ENCODE measurements around the gene EBNA1BP2. TPM values are rescaled to one million over a fixed set of nuclear protein-coding genes. Genes with fewer than 3 reads are reported as not detected.

EBNA1BP2 gene
- total and polyA plus RNA-seq, 5 donors = 23.6 to 38.8 (median 29.7) TPM

GRCh38 chr1:43204394-43204793, 32.3 kb upstream of the EBNA1BP2 start:
- DNase-seq (no peak), ATAC-seq (no peak)
- WGBS = 89% methylated on average over 1 of the region's 1 CpG
- Histone ChIP-seq H3K27ac (ENCODE audit: low read length) (no peak overlapping the region), H3K4me1 (ENCODE audit: control insufficient read depth, insufficient read depth, low read length) (peaks cover 5% of the 10 kb centered on the region), H3K9me3 (ENCODE audit: control insufficient read depth, low read length) (no peaks in the 10 kb centered on the region), H3K27me3 (ENCODE audit: control insufficient read depth, insufficient read depth) (no peaks in the 10 kb centered on the region), H3K4me3 (ENCODE audit: low read length) (no peak overlapping the region)
- intact Hi-C loops (cut with DNase I) = no loop called here

GRCh38 chr1:43203859-43204258, 31.8 kb upstream of the EBNA1BP2 start:
- DNase-seq (no peak), ATAC-seq (no peak)
- Histone ChIP-seq H3K9me3 (ENCODE audit: control insufficient read depth, low read length) (no peaks in the 10 kb centered on the region), H3K27me3 (ENCODE audit: control insufficient read depth, insufficient read depth) (no peaks in the 10 kb centered on the region), H3K4me3 (ENCODE audit: low read length) (no peak overlapping the region), H3K4me1 (ENCODE audit: control insufficient read depth, insufficient read depth, low read length) (peaks cover 5% of the 10 kb centered on the region), H3K27ac (ENCODE audit: low read length) (no peak overlapping the region)
- 78% methylated on average over 3 of the region's 3 CpGs for WGBS
- intact Hi-C loops (cut with DNase I) = no loop called here

- intact Hi-C loops (cut with DNase I) = no loop called here
- Histone ChIP-seq H3K27me3 (ENCODE audit: control insufficient read depth, insufficient read depth) (no peaks in the 10 kb centered on the region), H3K27ac (ENCODE audit: low read length) (no peak overlapping the region), H3K9me3 (ENCODE audit: control insufficient read depth, low read length) (no peaks in the 10 kb centered on the region), H3K4me3 (ENCODE audit: low read length) (no peak overlapping the region), H3K4me1 (ENCODE audit: control insufficient read depth, insufficient read depth, low read length) (no peaks in the 10 kb centered on the region)
- DNase-seq = no peak
- WGBS = 69% methylated on average over 8 of the region's 8 CpGs
- ATAC-seq = no peak
Observed at GRCh38 chr1:43199093-43199726, 27.1 kb upstream of the EBNA1BP2 start.

- Histone ChIP-seq H3K4me1 (ENCODE audit: control insufficient read depth, insufficient read depth, low read length) (no peaks in the 10 kb centered on the region), H3K27me3 (ENCODE audit: control insufficient read depth, insufficient read depth) (no peaks in the 10 kb centered on the region), H3K27ac (ENCODE audit: low read length) (no peak overlapping the region), H3K9me3 (ENCODE audit: control insufficient read depth, low read length) (no peaks in the 10 kb centered on the region), H3K4me3 (ENCODE audit: low read length) (no peak overlapping the region)
- no peak for DNase-seq
- ATAC-seq = no peak
- WGBS = 89% methylated on average over 7 of the region's 7 CpGs
- intact Hi-C loops (cut with DNase I) = no loop called here
Observed at GRCh38 chr1:43197343-43198127, 25.4 kb upstream of the EBNA1BP2 start.

- Histone ChIP-seq H3K4me3 (ENCODE audit: low read length) (no peak overlapping the region), H3K27ac (ENCODE audit: low read length) (no peak overlapping the region), H3K27me3 (ENCODE audit: control insufficient read depth, insufficient read depth) (no peaks in the 10 kb centered on the region), H3K4me1 (ENCODE audit: control insufficient read depth, insufficient read depth, low read length) (no peaks in the 10 kb centered on the region), H3K9me3 (ENCODE audit: control insufficient read depth, low read length) (no peaks in the 10 kb centered on the region)
- DNase-seq (no peak), ATAC-seq (no peak)
- intact Hi-C loops (cut with DNase I) = no loop called here
Observed at GRCh38 chr1:43194509-43194908, 22.4 kb upstream of the EBNA1BP2 start.

- ATAC-seq = no peak
- no peak overlapping the region for H3K4me3 ChIP-seq (ENCODE audit: low read length)
- no peaks in the 10 kb centered on the region for H3K4me1 ChIP-seq (ENCODE audit: control insufficient read depth, insufficient read depth, low read length)
- no peak overlapping the region for H3K27ac ChIP-seq (ENCODE audit: low read length)
- no peak for DNase-seq
- H3K9me3 ChIP-seq (ENCODE audit: control insufficient read depth, low read length) = no peaks in the 10 kb centered on the region
- H3K27me3 ChIP-seq (ENCODE audit: control insufficient read depth, insufficient read depth) = no peaks in the 10 kb centered on the region
- 40% methylated on average over 1 of the region's 1 CpG for WGBS
- intact Hi-C loops (cut with DNase I) = no loop called here
Observed at GRCh38 chr1:43188106-43188505, 16.0 kb upstream of the EBNA1BP2 start.

GRCh38 chr1:43184995-43185394, 12.9 kb upstream of the EBNA1BP2 start:
- Histone ChIP-seq H3K27me3 (ENCODE audit: control insufficient read depth, insufficient read depth) (no peaks in the 10 kb centered on the region), H3K4me3 (ENCODE audit: low read length) (no peak overlapping the region), H3K4me1 (ENCODE audit: control insufficient read depth, insufficient read depth, low read length) (no peaks in the 10 kb centered on the region), H3K9me3 (ENCODE audit: control insufficient read depth, low read length) (no peaks in the 10 kb centered on the region), H3K27ac (ENCODE audit: low read length) (no peak overlapping the region)
- DNase-seq (no peak), ATAC-seq (no peak)
- WGBS = 91% methylated on average over 3 of the region's 3 CpGs
- intact Hi-C loops (cut with DNase I) = no loop called here

GRCh38 chr1:43184388-43184787, 12.3 kb upstream of the EBNA1BP2 start:
- H3K4me1 ChIP-seq (ENCODE audit: control insufficient read depth, insufficient read depth, low read length) = no peaks in the 10 kb centered on the region
- H3K27me3 ChIP-seq (ENCODE audit: control insufficient read depth, insufficient read depth) = no peaks in the 10 kb centered on the region
- no peaks in the 10 kb centered on the region for H3K9me3 ChIP-seq (ENCODE audit: control insufficient read depth, low read length)
- DNase-seq (no peak), ATAC-seq (no peak)
- intact Hi-C loops (cut with DNase I) = no loop called here
- no peak overlapping the region for H3K27ac ChIP-seq (ENCODE audit: low read length)
- no peak overlapping the region for H3K4me3 ChIP-seq (ENCODE audit: low read length)
- 95% methylated on average over 3 of the region's 3 CpGs for WGBS

GRCh38 chr1:43177691-43178090, 5.6 kb upstream of the EBNA1BP2 start:
- H3K4me3 ChIP-seq (ENCODE audit: low read length) = no peak overlapping the region
- intact Hi-C loops (cut with DNase I) = no loop called here
- no peak overlapping the region for H3K27ac ChIP-seq (ENCODE audit: low read length)
- no peaks in the 10 kb centered on the region for H3K27me3 ChIP-seq (ENCODE audit: control insufficient read depth, insufficient read depth)
- 54% methylated on average over 4 of the region's 4 CpGs for WGBS
- no peaks in the 10 kb centered on the region for H3K4me1 ChIP-seq (ENCODE audit: control insufficient read depth, insufficient read depth, low read length)
- ATAC-seq (no peak), DNase-seq (no peak)
- no peaks in the 10 kb centered on the region for H3K9me3 ChIP-seq (ENCODE audit: control insufficient read depth, low read length)

GRCh38 chr1:43174873-43175272, 2.8 kb upstream of the EBNA1BP2 start:
- Histone ChIP-seq H3K27ac (ENCODE audit: low read length) (no peak overlapping the region), H3K27me3 (ENCODE audit: control insufficient read depth, insufficient read depth) (no peaks in the 10 kb centered on the region), H3K4me3 (ENCODE audit: low read length) (no peak overlapping the region), H3K9me3 (ENCODE audit: control insufficient read depth, low read length) (no peaks in the 10 kb centered on the region), H3K4me1 (ENCODE audit: control insufficient read depth, insufficient read depth, low read length) (no peaks in the 10 kb centered on the region)
- WGBS = 84% methylated on average over 2 of the region's 2 CpGs
- intact Hi-C loops (cut with DNase I) = no loop called here
- ATAC-seq = no peak
- no peak for DNase-seq

- intact Hi-C loops (cut with DNase I) = no loop called here
- Histone ChIP-seq H3K4me3 (ENCODE audit: low read length) (peak overlapping the region; percentile 76), H3K27ac (ENCODE audit: low read length) (no peak overlapping the region), H3K9me3 (ENCODE audit: control insufficient read depth, low read length) (no peaks in the 10 kb centered on the region), H3K4me1 (ENCODE audit: control insufficient read depth, insufficient read depth, low read length) (no peaks in the 10 kb centered on the region), H3K27me3 (ENCODE audit: control insufficient read depth, insufficient read depth) (no peaks in the 10 kb centered on the region)
- ATAC-seq = peak; percentile 97 to 98
- DNase-seq = peak; percentile 86 to 92 (median 90)
- WGBS = 2% methylated on average over 20 of the region's 20 CpGs
Observed at GRCh38 chr1:43172527-43172972, 460 bp upstream of the EBNA1BP2 start.

All from right cardiac atrium (tissue), 5 donors.